HG02610 (cell line): ENCODE data around the gene TWSG1.
"Not testable (repeated sequence)": the region's sequence is repeated elsewhere in the genome, so short reads cannot be mapped to it uniquely, and the experiment has no call there.

Experiments
- ATAC-seq: cut with Tn5 transposase; IDR thresholded peaks from one replicate; pipeline ENCODE4 v1.9.1; 2021; ENCODE audit warnings: mild to moderate bottlenecking, moderate library complexity; ENCODE audit not compliant: unreplicated experiment

TWSG1 gene

GRCh38 chr18:9422816-9423519, 88.4 kb downstream of the TWSG1 start:
- no peak for ATAC-seq

GRCh38 chr18:9423648-9424047, 89.1 kb downstream of the TWSG1 start:
- ATAC-seq = not testable (repeated sequence)

- not testable (repeated sequence) for ATAC-seq
Measured at GRCh38 chr18:9424235-9424634, 89.7 kb downstream of the TWSG1 start.

GRCh38 chr18:9426753-9427152, 92.2 kb downstream of the TWSG1 start:
- no peak for ATAC-seq

GRCh38 chr18:9428301-9428706, 93.7 kb downstream of the TWSG1 start:
- ATAC-seq = no peak

GRCh38 chr18:9428862-9429661, 94.5 kb downstream of the TWSG1 start:
- ATAC-seq = no peak

- ATAC-seq = no peak
Measured at GRCh38 chr18:9429662-9429993, 95.1 kb downstream of the TWSG1 start.

GRCh38 chr18:9430315-9430714, 95.7 kb downstream of the TWSG1 start:
- ATAC-seq = not testable (repeated sequence)

GRCh38 chr18:9431296-9431695, 96.7 kb downstream of the TWSG1 start:
- ATAC-seq = no peak

- not testable (repeated sequence) for ATAC-seq
Measured at GRCh38 chr18:9433122-9433521, 98.5 kb downstream of the TWSG1 start.

GRCh38 chr18:9433671-9434121, 99.1 kb downstream of the TWSG1 start:
- peak; percentile 24 for ATAC-seq

GRCh38 chr18:9434122-9434701, 99.6 kb downstream of the TWSG1 start:
- peak; percentile 64 for ATAC-seq

- ATAC-seq = no peak
Measured at GRCh38 chr18:9435041-9435440, 100.5 kb downstream of the TWSG1 start.

- no peak for ATAC-seq
Measured at GRCh38 chr18:9436206-9436929, 101.8 kb downstream of the TWSG1 start.

- no peak for ATAC-seq
Measured at GRCh38 chr18:9437021-9437437, 102.5 kb downstream of the TWSG1 start.

- ATAC-seq = no peak
Measured at GRCh38 chr18:9437672-9438071, 103.1 kb downstream of the TWSG1 start.

GRCh38 chr18:9441061-9441460, 106.5 kb downstream of the TWSG1 start:
- ATAC-seq = no peak

- no peak for ATAC-seq
Measured at GRCh38 chr18:9444549-9444948, 110.0 kb downstream of the TWSG1 start.

- ATAC-seq = no peak
Measured at GRCh38 chr18:9446839-9447238, 112.3 kb downstream of the TWSG1 start.

GRCh38 chr18:9447334-9447733, 112.8 kb downstream of the TWSG1 start:
- no peak for ATAC-seq
